Stimulated activated CD4-positive, alpha-beta T cell treated with anti-CD3 and anti-CD28 coated beads, Interleukin-4, amount 100 ng/mL, for 24 hours (primary cell): ENCODE data around the gene PAM.
A peak's percentile ranks its signal among the peaks of the same experiment; 100 is the strongest.
"Not testable (repeated sequence)": the region's sequence is repeated elsewhere in the genome, so short reads cannot be mapped to it uniquely, and the experiment has no call there.

Source experiments
- DNase-seq: peaks from one replicate; pipeline ENCODE4 v3.0.0-alpha.2; 2020

Gene PAM

DNA sequence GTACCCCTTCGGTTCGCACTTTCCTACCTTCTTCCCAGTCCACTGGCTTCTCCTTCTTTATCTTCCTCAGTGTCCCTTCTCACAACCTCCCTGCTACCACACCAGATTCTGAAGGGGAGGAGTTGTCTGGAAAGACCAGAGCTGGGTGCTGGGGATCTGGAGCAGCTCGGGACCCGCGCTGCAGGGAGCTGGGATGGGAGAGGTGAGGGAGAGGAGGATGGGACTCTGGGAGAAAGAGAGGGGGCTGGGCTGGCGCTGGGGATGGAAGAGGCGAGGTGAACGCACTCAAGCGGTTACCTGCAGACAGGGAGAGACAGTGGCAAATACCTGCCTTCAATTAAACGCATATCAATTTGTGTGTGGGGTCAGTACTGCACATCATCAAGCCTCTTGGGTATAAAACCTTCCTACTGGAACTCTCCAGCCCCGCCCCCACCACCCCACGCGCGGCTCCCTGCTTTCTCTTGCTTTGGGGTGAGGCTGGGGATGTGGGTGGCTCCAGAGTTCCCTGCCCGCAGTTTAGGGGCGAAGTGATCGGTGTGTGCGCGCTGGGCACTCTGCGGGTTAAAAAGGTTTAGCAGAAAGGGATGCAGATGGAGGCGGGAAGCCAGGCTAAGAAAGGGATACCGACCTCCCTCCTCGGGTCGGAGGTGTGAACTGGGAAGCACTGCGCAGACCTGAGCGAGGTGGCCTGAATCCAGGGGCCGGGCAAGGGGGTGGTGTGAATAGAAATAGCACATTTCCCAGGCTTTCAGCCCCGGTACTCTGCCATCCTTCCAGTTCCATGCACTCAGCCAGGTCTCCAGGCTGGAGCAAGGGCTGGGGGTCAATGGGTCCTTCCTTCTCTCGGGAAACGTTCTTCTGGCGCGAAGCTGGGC, 977 bp upstream of the PAM start:
- no peak for DNase-seq

DNA sequence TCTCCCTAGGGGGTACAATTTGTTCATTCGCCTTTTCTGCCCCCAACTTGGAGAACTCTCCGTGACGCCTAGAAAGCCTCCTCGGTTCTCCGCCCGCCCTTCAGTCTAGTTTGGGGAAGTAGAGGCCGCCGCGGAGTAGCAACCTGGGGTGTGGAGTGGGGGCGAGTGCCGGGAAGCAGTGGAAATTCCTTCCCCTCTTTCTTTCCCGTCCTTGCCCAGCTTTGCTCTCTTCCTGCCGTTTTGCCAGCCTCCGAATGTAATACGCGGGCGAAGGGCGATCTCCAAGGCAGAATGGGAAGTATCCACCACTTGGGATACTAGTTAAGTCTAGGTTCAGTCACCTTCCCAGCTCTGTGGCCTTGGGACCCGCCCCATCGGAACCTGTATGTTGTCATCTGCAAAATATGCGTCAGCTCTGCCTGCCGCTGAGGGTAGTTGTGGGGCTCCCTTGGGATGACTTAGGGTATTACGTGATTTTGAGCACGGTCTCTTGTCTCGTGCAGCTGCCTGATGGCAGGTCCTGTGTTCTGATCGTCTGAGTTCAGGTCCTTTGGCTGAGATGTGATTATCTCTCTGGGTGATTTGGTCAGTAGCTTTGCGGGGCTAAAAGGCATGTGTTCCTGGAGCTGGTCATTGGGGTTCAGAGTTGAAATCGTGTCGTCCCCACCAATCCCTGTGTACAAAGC, 724 bp downstream of the PAM start:
- peak; percentile 81 for DNase-seq

DNA sequence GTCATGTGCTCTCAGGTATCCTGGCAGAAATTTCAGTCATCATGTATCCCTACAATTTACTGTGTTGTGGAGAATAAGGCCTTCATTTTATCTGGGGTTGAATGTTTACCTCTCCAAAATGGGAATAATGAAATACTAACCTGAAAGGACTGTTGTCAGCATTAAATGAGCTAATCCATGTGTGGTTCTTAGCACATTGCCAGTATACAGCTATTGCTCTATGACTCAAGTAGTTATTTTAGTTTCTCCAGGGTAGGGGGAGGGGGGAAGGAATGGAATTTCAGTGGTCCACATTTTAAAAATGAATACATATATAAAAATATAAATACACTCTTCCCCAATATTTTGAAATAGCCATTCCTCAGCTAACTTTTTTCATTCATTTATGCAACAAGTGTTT, 3.5 kb downstream of the PAM start:
- no peak for DNase-seq

DNA sequence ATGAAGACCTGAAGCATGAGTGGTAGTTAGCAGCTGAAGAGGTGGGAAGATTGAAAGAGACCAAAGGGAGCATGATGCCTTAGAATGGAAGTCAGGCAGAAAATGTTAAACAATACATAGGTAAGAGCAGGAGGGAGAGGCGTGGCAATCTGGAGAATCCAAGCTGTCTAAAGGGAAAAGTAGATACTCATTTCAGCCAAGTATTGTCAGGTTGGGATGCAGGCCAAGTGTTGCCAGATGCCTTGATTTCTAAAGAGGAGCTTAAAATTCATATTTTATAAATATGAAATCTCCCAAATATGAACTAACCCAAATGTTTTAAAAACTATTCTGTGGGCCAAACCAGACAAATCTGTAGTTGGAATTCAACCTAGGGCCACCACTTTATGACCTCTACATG, 4.2 kb downstream of the PAM start:
- no peak for DNase-seq

DNA sequence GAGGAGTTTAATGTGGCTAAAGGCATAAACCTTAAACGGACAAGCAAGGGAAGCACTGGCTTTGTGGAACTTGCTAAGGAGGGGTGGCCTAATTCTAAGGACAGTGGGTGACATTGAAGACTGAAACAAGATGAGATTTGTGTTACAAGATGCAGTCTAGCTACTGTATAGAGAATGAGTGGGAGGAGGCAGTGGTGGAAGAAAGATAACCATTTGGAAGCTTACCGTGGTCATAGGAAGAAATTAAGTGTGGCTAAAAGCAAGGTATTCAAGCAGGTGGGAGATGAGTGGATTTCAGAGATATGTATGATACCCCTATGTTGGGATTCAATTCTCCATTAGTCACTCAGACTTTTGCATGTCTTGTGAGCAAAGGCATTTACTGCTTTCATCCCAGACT, 4.6 kb downstream of the PAM start:
- DNase-seq, result no peak

DNA sequence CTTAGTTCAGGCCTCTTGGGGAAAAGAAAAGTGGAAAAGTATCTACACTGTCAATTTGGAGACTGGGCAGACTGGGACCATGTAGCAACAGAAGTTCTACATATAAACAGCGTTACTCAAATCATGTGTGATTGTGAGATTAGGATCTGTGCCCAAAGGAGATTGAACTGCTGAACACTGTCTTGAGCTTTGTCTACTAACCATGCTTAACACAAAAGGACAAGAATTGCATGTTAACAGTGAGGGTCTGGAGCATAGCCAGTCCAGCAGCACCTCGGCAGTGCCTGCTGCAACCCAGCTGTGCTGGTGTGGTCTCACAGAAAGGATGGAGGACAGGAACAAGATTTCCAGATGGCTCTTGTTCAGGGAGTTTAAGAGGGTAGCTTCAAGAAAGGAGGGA, 5.7 kb downstream of the PAM start:
- DNase-seq, result no peak

DNA sequence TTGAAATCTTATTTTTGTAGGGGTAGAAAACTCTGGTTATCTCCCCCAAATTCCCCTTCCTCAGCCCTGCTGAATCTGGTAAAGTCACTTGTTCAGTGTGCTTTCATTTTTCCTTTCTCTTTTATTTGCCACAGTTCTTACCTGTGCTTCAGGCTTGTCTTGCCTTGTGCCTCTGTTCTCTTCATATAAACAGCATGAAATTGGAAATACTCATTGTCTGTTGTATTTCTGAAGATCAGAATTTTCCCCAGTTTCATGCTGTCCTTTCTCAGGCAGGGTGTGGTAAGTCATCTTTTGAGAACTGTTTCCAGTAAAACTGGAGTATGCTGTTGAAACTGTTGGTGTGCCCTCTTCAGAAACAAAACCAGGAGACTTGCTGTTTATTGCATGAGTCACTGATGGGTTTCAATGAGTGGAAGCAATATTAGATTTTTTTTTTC, 7.0 kb downstream of the PAM start:
- peak; percentile 27 for DNase-seq

DNA sequence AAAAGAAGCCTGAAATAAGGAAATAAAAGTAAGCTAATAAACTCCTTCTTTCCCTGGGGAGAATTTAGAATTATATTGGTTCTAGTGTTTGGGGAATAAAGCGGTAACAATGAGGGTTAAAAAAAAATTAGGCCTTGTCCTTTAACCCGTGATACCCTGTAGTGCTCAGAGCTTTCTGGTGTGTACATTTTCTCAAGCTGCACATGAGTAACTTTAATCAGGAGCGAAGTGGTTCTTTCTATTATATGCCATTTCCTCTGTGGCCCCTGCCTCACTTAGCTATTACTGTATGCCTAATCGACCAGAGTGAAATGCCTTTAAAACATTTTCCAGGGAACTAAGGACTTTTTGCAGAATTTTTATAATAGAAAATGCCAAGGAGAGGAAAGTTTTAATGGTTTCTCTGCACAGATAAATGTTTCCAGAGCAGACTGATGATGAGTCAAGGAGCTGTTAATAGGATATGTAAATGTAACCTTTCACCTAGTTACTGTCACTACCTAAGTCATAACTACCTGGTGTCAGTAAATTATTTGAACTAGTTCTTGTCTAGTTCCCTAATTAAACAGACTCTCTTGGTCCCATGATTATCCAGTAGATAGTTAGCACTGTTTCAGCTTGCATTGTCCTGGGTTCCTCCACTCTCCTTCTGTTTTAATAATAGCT, 7.6 kb downstream of the PAM start:
- no peak for DNase-seq

DNA sequence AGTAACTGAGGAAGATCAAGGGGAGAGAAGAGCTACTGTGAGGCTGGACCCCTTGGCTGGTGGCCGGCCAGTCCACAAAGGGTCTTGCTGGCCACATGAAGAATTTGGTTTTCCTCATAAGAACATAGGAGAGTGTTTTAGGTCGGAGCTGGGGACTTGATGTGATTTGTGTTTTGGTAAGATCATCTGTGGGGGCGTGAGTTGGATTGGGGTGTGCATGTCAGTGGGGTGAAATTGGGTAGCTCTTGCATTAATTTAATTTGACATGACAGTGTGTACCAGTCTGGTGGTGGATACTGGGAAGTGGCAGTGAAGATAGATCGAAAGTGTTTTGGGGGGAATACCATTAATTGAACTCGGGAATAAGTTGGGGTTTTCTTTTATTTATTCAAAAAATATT, 8.6 kb downstream of the PAM start:
- DNase-seq, result no peak

DNA sequence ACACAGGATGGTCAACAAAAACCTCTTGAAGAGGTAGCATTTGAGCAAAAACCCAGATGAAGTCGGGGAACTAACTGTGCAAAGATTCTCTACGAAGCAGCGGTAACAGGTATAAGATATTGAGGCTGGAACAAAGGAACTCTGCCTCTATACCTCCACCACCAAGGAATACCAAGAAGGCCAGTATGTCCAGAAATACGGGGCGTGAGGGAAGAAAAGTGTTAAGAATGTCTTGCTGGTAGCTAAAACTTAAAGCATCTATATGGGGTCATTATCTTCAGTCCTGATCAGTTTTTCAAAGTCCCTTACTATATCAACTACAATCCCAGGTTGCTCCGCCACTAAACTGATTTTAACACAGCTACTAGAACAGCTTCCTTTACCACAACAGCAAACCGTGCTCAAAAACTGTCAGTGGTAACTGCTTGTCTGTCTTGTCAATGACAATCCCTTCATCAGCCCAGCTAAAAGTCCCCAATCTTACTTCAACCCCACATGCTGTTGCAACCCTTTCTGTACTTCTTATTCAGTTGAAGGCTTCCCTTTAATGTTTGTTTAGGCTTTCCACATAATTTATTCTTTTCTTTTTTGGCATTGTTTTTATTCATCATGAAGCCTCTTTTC, 9.4 kb downstream of the PAM start:
- DNase-seq, result no peak

DNA sequence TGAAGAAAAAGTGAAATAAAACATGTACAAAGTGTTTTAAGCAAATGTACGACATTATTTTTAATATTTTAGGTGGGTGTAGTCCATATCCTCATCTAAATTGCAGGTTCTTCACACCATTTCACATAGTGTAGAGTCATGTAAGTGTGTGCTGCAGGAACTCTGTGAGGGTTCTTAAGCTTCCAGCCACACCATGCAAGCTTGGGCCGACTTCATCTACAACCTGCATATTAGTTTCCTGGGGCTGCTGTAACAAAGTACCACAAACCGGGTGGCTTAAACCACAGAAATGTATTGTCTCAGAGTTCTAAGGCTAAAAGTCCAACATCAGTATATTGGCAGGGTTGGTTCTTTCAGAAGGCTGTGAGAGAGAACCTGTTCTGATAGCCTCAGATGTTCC, 10.2 kb downstream of the PAM start:
- no peak for DNase-seq

DNA sequence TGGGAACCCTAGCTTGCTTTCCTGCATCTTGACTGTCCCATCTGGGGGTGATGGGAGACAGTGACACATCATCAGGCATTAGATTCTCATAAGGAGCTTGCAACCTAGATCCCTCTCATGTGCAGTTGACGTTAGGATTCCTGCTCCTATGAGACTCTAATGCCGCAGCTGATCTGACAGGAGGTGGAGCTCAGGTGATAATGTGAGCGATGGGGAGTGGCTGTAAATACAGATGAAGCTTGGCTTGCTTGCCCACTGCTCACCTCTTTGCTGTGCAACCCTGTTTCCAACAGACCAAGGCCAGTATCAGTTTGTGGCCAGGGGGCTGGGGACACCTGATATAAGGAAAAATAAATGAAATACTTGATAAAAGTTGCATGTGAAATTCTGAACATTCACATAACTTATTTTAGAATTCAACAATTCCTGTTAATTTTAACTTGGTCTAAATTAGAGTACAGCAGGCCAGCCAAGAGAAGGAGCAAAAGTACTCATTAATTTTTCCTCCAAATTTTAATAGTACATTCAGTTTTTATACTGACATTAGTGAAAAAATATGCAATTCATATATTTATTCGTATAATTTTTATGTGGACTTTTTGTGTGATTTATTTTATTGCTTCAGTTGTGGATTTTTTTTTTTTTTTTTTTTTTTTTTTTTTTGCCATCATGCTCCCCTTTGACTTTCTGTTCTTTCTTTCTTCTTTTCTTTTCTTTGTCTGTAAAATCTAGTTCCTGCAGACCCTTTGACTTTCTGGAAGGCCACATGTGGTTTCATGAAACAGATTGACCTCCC, 11.4 kb downstream of the PAM start:
- no peak for DNase-seq

DNA sequence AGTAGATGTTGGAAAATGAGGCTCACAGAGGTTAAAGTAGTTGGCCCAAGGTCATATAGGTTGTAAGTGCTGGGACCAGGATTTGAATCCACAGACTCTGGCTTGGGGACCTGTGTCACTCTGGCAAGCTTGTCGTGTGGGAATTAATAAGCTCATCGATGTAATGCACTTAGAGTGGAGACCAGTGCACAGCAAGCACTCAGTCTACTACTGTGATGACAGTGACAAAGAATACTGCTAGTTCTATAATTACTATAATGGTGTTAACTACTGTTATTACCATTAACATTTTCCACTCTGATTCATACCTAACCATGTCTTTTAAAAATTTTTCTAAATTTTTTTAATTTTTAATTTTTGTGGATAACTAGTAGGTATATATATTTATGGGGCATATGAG, 12.8 kb downstream of the PAM start:
- DNase-seq, result no peak

DNA sequence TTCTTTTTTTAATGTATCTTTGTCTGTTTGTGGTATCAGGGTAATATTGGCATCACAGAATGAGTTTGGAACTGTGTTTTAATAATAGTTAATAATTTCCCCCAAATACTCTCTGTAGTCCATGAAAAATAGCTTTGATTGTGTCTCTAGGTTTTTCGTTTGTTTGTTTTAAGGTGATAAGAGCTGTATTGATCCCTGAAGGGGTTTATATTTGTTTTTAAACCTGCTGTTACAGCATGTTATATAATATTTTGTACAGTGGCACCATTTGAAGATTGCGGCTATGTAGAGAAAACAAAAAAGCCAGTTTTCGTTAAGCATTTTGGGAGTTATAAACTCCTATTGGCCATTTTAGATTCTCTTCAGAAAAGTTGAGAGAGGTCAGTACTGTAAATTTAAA, 15.7 kb downstream of the PAM start:
- DNase-seq, result no peak

DNA sequence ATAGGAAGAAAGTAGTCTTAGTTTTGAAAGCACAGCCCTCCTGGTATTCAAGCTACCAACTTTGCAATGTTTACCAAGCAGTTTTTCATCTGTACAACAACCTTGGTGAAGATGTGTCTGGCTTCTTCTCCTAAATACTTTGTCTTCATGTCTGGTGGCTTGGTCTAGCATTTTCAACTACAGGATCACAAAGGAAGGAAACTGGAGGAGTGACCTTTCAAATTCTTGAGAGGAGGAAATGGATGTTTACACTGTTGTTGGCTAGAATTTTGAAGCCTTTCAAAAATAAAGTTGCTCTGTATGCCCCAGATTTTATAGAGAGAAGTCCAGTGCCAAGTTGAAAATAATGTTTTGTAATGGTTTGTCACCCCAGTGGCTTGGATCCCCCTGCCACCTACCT, 16.3 kb downstream of the PAM start:
- no peak for DNase-seq

DNA sequence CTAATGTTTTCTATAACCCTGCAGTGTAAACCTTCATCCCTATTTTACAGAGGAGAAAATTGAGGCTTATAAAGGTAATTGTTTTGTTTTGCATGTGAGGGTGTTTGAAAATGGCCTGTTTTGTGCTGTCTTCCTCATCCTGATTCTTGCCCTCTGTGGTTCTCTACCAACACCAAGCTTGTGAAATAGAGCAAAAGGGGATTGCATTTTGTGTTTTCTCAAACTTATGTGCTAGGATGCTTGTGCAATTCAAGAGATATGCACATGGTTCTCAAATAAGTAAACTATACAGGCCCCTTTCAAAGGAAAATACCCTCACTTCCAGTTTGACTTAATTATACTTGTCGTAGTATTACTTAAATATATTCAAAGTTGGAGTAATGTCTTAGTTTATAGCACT, 17.2 kb downstream of the PAM start:
- no peak for DNase-seq

DNA sequence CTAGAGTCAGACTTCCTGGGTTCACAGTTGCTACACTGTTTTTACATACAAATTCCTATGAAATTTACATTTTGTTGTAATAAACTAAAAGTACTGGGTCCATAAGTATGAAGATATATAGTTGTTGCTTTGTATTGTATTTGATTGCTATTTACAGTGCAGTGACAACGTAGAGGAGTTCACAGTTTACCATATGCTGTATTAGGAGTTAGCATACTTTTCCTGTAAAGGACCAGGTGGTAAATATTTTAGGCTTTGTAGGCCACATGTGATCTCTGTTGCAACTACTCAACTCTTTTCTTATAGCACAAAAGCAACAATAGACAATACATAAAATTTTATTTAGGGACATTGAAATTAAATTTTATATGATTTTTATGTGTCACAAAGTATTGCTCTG, 18.0 kb downstream of the PAM start:
- DNase-seq, result no peak

DNA sequence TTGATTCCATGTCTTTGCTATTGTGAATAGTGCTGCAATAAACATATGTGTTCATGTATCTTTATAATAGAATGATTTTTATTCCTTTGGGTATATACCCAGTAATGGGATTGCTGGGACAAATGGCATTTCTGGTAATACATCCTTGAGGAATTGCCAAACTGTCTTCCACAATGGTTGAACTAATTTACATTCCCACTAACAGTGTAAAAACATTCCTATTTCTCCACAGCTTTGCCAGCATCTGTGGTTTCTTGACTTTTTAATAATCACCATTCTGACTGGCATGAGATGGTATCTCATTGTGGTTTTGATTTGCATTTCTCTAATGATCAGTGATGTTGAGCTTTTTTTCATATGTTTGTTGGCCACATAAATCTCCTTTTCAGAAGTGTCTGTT, 20.7 kb downstream of the PAM start:
- not testable (repeated sequence) for DNase-seq

DNA sequence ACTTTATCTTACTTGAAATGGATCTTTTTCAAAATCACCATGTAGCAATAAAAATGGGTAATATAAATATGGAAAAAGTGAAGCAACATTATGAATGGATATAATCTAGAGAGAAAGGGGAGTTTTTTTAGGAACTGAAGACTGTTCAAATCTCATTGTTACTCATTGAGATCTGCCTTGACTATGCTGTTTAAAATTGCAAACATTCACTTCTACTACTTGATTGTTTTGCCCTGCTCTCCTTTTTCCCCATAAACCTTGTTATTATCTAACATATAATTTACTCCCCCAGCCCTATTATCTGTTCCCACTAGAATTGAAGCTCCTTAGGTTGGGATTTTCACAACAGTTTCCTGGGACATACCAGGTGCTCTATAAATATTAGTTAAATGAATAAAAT, 22.0 kb downstream of the PAM start:
- DNase-seq, result no peak

DNA sequence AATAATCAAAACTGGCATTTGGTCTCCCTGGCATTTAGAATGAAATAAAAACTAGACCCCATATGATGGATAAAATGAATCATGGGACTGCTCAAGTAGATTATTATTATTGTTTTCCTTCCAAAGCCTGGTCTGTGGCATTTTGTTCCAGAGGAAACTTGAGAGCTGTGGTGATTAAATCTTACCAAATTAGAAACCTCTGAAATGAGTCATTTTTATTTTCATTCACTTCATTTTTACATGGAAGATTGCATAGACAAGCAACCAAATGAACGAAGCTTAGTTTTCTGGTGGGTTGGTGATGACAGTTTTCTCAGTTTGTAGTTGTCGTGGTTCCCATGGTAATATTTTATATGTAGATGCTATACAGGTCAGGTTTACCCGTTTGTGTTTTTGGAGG, 23.4 kb downstream of the PAM start:
- DNase-seq, result peak; percentile 23

DNA sequence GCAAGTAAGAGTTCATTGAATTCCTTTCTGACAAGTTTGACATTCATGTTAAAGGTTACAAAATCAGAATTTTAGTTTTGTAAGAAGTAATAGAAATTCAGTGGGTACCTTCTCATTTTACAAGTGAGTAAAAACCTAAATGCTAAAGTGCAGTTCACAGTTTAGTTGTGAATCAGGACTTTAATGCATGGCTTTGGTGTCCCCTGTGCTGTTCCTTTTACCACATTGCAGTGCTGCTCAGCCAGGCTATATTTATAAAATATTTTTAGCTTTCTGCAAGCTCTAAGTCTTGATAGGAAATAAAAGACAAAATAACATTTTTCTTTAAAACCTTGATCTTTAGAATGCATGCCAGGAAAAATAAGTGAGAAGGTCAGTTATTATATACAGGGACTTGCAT, 26.3 kb downstream of the PAM start:
- DNase-seq, result no peak

DNA sequence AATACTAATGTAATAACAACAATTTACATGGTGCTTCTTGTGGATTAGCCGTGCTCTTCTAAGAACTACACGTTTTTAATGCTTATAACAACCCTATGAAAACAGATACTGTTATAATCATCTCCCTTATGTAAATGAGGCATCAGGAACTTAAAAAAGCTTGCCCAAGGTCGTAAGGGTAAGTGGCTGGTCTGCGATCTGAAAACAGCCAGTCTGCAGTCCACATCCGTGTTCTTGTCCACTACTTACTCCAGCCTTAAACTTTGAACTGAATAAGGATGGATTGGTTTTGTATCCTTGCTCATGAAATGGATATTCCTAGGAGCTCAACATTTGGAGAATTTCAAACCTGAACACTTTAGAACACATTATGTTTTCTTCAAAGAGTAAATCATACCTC, 26.7 kb downstream of the PAM start:
- no peak for DNase-seq
